ENCODE measurements around the gene STMN1. TPM values are rescaled to one million over a fixed set of nuclear protein-coding genes. Genes with fewer than 3 reads are reported as not detected.

Gene STMN1
- total and polyA plus RNA-seq, 10 of the 15 experiments (the other 5 are each of a cell fraction or from before 2014, with no cell fraction given), result 220 to 1,272 (median 603) TPM

DNA sequence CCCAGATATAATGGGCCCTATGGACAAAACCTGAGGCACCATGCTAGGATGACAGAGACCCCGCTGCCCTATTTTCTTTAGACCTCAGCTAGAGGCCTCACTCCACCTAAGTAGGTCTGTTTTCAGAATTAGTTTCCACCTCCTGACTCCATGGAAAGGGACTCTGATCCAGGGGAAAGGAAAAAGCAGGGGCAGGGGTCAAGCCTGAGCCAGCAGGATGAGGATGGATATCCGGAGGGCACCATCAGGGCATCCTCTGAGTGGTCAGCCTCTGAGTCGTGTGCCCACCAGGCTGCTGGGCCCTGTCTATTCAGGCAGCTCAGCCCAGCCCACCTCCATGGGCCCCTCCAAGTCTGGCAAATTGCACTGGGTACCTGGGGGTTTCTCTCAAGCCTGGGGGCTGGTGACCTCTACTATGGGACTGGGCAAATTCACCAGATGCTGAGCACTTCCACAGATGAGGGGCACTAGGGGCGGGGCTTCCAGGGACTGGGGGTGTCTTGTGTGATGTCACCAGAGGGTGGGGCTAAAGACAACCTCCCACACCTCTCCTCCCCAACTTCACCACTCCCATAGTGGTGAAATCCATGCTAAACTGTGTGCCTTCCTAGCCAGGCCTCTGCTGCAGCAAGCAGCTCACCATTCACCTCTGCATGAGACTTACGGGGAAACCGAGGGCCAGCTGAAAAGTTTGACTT, 36.2 kb downstream of the STMN1 start:
- no peak for FAIRE-seq
- no peak overlapping the region for H3K27ac ChIP-seq (ENCODE audit: control insufficient read depth, insufficient read depth)
- ChIA-PET RAD21 (ENCODE audit: unreplicated experiment) (no interaction called here), CTCF (interaction anchor here (0.8 to 1.5 kb wide), 5 partner anchors 10 to 547 kb away, joined by 3 to 5 read pairs (median 4); no protein-coding TSS in a partner anchor), POLR2A (interaction anchor here (0.5 to 1.1 kb wide), 3 partner anchors 22 to 298 kb away, joined by 3 to 5 read pairs (median 4); no protein-coding TSS in a partner anchor), SMC1A (ENCODE audit: uncharacterized antibody, unreplicated experiment) (interaction anchor here (0.6 to 1.2 kb wide), 6 partner anchors 8 to 127 kb away, joined by 3 to 5 read pairs (median 4); partner anchors contain the start of gene PAFAH2)
- H3K4me1 ChIP-seq (ENCODE audit: control insufficient read depth, insufficient read depth, low read length), result peaks cover 34% of the 10 kb centered on the region
- BruUV-seq (replicated peaks), result no TSS peak
- H3K9ac ChIP-seq (ENCODE audit: control insufficient read depth, insufficient read depth, low read length), result no peak overlapping the region
- intact Hi-C loops (cut with micrococcal nuclease; ENCODE audit: unreplicated experiment) (no loop called here), in situ Hi-C loops (cut with MboI) (no loop called here)
- DNase-seq (ENCODE audit: low read depth, low spot score), result no peak
- H3K36me3 ChIP-seq (ENCODE audit: control insufficient read depth in 2 of 2, insufficient read depth in 2 of 2, low read length in 1 of 2), result no peaks in the 10 kb centered on the region
- H3K4me2 ChIP-seq (ENCODE audit: control insufficient read depth, insufficient read depth), result no peak overlapping the region
- H3K4me3 ChIP-seq, result no peak overlapping the region
- H3K9me3 ChIP-seq (replicated peaks; ENCODE audit: control insufficient read depth, insufficient read depth, low read length), result no peaks in the 10 kb centered on the region
- H2AFZ ChIP-seq (ENCODE audit: control insufficient read depth, low read depth, low read length), result no peak overlapping the region
- 68% methylated on average over 6 of the region's 6 CpGs for WGBS (ENCODE audit: insufficient coverage, insufficient replicate concordance, low lambda C conversion rate, missing lambda C conversion rate)
- peaks cover 9% of the 10 kb centered on the region for H3K79me2 ChIP-seq (ENCODE audit: control insufficient read depth, insufficient read depth, low read length)
- no peaks in the 10 kb centered on the region for H4K20me1 ChIP-seq (ENCODE audit: control insufficient read depth, insufficient read depth)
- no peak for ATAC-seq
- no peaks in the 10 kb centered on the region for H3K27me3 ChIP-seq (replicated peaks in 1 of 2; ENCODE audit: control insufficient read depth in 2 of 2, insufficient read depth in 2 of 2, low read length in 1 of 2)
- TF ChIP-seq HDGF (IDR thresholded peaks at IDR 0.05), result no peak
- no peak for TF ChIP-seq CUX1 (IDR thresholded peaks at IDR 0.05; ENCODE audit: insufficient replicate concordance, low read depth, low read length)
- no peak for TF ChIP-seq FOXM1 (IDR thresholded peaks at IDR 0.05; ENCODE audit: low read depth, low read length)
- TF ChIP-seq POLR2AphosphoS2 (IDR thresholded peaks at IDR 0.05; ENCODE audit: low read depth, low read length), result no peak
- no peak for TF ChIP-seq KLF5 (IDR thresholded peaks at IDR 0.05; ENCODE audit: partially characterized antibody)
- TF ChIP-seq YBX1 (IDR thresholded peaks at IDR 0.05), result no peak
- TF ChIP-seq, protein P1, sequence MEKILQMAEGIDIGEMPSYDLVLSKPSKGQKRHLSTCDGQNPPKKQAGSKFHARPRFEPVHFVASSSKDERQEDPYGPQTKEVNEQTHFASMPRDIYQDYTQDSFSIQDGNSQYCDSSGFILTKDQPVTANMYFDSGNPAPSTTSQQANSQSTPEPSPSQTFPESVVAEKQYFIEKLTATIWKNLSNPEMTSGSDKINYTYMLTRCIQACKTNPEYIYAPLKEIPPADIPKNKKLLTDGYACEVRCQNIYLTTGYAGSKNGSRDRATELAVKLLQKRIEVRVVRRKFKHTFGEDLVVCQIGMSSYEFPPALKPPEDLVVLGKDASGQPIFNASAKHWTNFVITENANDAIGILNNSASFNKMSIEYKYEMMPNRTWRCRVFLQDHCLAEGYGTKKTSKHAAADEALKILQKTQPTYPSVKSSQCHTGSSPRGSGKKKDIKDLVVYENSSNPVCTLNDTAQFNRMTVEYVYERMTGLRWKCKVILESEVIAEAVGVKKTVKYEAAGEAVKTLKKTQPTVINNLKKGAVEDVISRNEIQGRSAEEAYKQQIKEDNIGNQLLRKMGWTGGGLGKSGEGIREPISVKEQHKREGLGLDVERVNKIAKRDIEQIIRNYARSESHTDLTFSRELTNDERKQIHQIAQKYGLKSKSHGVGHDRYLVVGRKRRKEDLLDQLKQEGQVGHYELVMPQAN (conservative IDR thresholded peaks at IDR 0.05), result no peak
- no peak for TF ChIP-seq PBX3 (IDR thresholded peaks at IDR 0.05; ENCODE audit: insufficient replicate concordance, low read depth, low read length)
- no peak for TF ChIP-seq GATAD2B (conservative IDR thresholded peaks at IDR 0.05; ENCODE audit: low read depth)
- no peak for TF ChIP-seq DPF2 (IDR thresholded peaks at IDR 0.05)
- no peak for TF ChIP-seq PML (IDR thresholded peaks at IDR 0.05; ENCODE audit: low read length)
- TF ChIP-seq POLR2AphosphoS5 (IDR thresholded peaks at IDR 0.05; ENCODE audit: low read length), result no peak
